Effector memory CD8-positive, alpha-beta T cell (primary cell): Measurements from ENCODE around the gene ZCCHC7.
"Not testable (repeated sequence)": the region's sequence is repeated elsewhere in the genome, so short reads cannot be mapped to it uniquely, and the experiment has no call there.

Experiments used
- ATAC-seq: fragments of 150-1000 bp; cut with Tn5 transposase; replicated peaks from 2 replicates; pipeline ENCODE4 v1.10.0; 2021; ENCODE audit warnings: mild to moderate bottlenecking, moderate library complexity
- DNase-seq, 3 experiments: peaks; one replicate each; pipeline ENCODE4 v3.0.0; 2021
- H3K27ac Mint-ChIP-seq, 2 donors: one replicate each; pipeline ENCODE4 v1.8.0; 2022; ENCODE audit warnings: mild to moderate bottlenecking in 2 of 2, mixed read lengths in 2 of 2, moderate library complexity in 2 of 2
- H3K27me3 Mint-ChIP-seq, 2 donors: one replicate each; pipeline ENCODE4 v1.8.0; 2022; ENCODE audit warnings: mixed read lengths in 2 of 2
- H3K36me3 Mint-ChIP-seq: one replicate; pipeline ENCODE4 v1.8.0; 2022; ENCODE audit warnings: mild to moderate bottlenecking, moderate library complexity, mixed read lengths; ENCODE audit not compliant: insufficient read depth
- H3K4me1 Mint-ChIP-seq, 2 donors: one replicate each; pipeline ENCODE4 v1.8.0; 2022; ENCODE audit warnings: low read depth in 2 of 2, mixed read lengths in 2 of 2
- H3K4me3 Mint-ChIP-seq, 2 donors: one replicate each; pipeline ENCODE4 v1.8.0; 2022; ENCODE audit warnings: mild to moderate bottlenecking in 2 of 2, mixed read lengths in 2 of 2, moderate library complexity in 2 of 2
- H3K9me3 Mint-ChIP-seq, 2 donors: one replicate each; pipeline ENCODE4 v1.8.0; 2022; ENCODE audit warnings: mixed read lengths in 2 of 2

Gene ZCCHC7

DNA sequence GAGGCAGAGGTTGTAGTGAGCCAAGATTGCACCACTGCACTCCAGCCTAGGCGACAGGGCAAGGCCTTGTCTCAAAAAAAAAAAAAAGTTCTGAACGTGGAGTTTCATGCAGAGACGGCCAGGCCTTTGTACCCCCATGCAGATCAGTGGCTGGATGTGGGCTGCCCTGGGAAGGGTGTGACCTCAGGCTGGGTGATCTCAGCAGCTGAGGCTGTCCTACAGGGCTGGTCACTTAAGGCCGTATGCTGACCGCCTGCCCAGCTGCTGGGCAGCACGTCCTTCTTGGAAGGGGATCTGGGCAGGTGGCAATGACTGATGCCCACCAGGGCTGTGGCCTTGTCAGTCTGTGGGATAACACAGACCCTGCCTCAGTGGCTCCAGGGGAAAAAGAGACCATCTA, 264.9 kb downstream of the ZCCHC7 start:
- Mint-ChIP-seq H3K27me3 (no peaks in the 10 kb centered on the region), H3K27ac (no peak overlapping the region), H3K36me3 (no peaks in the 10 kb centered on the region), H3K9me3 (no peaks in the 10 kb centered on the region), H3K4me3 (no peak overlapping the region), H3K4me1 (peaks cover 0 to 2% of the 10 kb centered on the region in 2 donors)
- no peak for ATAC-seq
- DNase-seq, result no peak

DNA sequence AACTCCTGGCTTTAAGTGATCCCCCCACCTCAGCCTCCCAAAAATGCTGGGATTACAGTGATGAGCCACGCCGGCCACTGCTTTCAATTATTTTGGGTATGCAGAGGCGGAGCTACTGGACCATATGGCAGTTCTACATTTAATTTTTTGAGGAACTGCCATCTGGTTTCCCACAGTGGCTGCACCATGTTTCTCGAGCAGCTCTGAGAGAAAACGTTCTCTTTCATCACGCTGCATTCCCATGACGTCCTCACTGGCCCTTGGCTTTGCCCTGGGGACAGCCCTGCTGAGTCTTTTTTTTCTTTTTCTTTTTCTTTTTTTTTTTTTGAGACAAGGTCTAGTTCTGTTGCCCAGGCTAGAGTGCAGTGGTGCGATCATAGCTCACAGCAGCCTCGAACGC, 266.6 kb downstream of the ZCCHC7 start:
- H3K4me1 Mint-ChIP-seq, result peaks cover 0 to 2% of the 10 kb centered on the region in 2 donors
- no peaks in the 10 kb centered on the region for H3K27me3 Mint-ChIP-seq
- DNase-seq, result no peak
- no peaks in the 10 kb centered on the region for H3K36me3 Mint-ChIP-seq
- no peak overlapping the region for H3K4me3 Mint-ChIP-seq
- H3K27ac Mint-ChIP-seq, result no peak overlapping the region
- no peaks in the 10 kb centered on the region for H3K9me3 Mint-ChIP-seq
- no peak for ATAC-seq

DNA sequence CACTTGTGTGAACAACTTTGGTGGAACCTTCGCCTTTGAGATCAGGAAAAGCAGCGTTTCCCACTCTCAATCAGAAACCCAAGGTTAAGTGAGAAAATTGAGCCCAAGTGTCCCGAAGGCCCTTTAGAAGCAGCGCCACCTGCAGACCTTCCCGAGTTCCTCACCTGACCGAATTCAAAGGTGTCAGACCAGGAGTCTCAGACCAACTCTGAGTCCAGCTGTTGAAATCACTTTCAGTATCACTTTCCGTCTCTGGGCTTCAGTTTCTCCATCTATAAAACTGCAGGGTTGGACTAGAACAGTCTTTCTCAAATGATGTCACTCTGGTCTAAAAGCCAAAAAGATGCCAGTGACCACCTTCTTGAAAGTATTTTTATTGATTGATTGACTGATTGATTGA, 270.4 kb downstream of the ZCCHC7 start:
- peaks cover 0 to 2% of the 10 kb centered on the region in 2 donors for H3K4me1 Mint-ChIP-seq
- ATAC-seq, result peak; percentile 35

DNA sequence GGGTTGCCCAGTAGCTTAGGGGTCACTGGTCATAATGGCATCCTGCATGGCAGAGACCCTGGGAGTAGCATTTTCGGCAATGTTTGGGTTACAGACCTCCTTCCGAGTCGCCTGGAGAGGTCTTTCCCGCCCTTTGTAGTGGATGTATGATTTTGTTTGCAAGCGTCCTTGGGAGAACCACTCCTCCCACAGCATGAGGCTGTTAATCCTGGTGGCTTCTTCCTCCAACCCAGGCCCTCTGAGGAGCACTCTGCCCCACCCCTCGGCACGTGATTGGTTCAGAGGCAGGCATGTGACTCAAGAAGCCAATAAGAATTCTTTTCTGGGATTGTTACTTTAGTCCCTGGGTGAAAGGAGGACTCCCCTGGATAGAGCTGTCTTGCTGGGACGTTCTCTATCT, 271.9 kb downstream of the ZCCHC7 start:
- DNase-seq (no peak), ATAC-seq (no peak)
- Mint-ChIP-seq H3K27me3 (peaks cover 0 to 7% of the 10 kb centered on the region in 2 donors), H3K4me3 (no peak overlapping the region), H3K27ac (no peak overlapping the region), H3K4me1 (peaks cover 0 to 2% of the 10 kb centered on the region in 2 donors), H3K9me3 (no peaks in the 10 kb centered on the region), H3K36me3 (no peaks in the 10 kb centered on the region)

More for the DNA sequence above, 270.4 kb downstream of the ZCCHC7 start:
- H3K27ac Mint-ChIP-seq, result peak overlapping the region in 1 of 2 donors; percentile 15
- no peak overlapping the region for H3K4me3 Mint-ChIP-seq
- H3K9me3 Mint-ChIP-seq, result no peaks in the 10 kb centered on the region
- no peaks in the 10 kb centered on the region for H3K36me3 Mint-ChIP-seq
- DNase-seq, result no peak
- H3K27me3 Mint-ChIP-seq, result peaks cover 0 to 6% of the 10 kb centered on the region in 2 donors

DNA sequence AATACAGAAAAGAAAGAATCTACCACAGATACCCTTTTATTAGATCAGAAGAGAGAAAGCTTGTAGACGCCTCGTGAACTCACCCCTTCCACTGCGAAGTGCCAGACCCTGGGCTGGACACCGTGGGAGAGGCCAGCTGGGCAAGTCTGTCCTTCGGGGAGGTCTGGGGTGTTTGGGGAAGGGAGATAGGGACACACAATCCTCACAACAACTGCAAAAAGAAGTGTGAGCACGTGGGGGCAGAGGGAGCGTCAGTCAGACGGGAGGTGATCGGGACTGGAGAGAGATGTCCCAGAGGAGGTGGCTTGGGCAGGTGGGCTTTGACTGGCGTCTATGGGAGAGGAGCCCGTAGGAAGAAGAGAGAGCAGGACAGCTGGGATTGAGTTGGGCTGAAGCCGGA, 274.9 kb downstream of the ZCCHC7 start:
- Mint-ChIP-seq H3K36me3 (no peaks in the 10 kb centered on the region), H3K4me3 (no peak overlapping the region), H3K27me3 (peaks cover 4 to 7% of the 10 kb centered on the region in 2 donors), H3K4me1 (peaks cover 0 to under 1% of the 10 kb centered on the region in 2 donors), H3K27ac (no peak overlapping the region), H3K9me3 (no peaks in the 10 kb centered on the region)
- ATAC-seq, result no peak
- no peak for DNase-seq

DNA sequence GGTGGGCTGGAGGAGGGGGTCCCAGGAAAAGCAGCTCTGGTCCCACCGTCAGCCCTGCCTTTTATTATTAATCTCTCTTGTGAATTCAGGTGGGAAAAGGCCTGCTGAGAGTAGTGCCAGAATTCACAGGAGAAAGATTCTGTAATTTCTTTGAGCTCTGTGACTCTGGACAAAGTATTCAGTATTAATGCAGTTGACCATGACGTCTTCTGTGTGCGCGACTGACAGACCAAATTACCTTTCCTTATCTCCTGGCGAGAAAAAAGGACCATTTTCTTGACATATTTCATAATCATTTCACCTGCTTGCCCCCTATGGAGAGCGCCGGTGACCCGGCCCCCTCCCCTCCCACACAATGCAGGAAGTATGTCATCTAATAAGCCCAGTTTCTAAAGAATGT, 275.3 kb downstream of the ZCCHC7 start:
- Mint-ChIP-seq H3K9me3 (no peaks in the 10 kb centered on the region), H3K4me1 (no peaks in the 10 kb centered on the region), H3K27ac (no peak overlapping the region), H3K27me3 (peaks cover 5 to 7% of the 10 kb centered on the region in 2 donors), H3K36me3 (no peaks in the 10 kb centered on the region), H3K4me3 (no peak overlapping the region)
- DNase-seq (no peak), ATAC-seq (no peak)

DNA sequence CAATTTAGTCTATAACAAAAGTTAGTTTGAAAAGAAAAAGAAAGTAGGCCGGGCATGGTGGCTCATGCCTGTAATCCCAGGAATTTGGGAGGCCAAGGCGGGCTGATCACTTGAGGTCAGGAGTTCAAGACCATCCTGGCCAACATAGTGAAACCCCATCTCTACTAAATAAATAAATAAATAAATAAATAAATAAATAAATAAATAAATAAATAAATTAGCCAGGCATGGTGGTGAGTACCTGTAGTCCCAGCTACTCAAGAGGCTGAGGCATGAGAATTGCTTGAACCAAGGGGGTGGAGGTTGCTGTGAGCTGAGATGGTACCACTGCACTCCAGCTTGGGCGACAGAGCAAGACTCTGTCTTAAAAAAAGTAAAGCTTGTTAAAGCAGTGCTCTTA, 277.6 kb downstream of the ZCCHC7 start:
- H3K27ac Mint-ChIP-seq, H3K36me3 Mint-ChIP-seq, H3K9me3 Mint-ChIP-seq, H3K4me1 Mint-ChIP-seq, ATAC-seq, DNase-seq, H3K4me3 Mint-ChIP-seq: not testable (repeated sequence)
- peaks cover 5 to 13% of the 10 kb centered on the region in 2 donors for H3K27me3 Mint-ChIP-seq

DNA sequence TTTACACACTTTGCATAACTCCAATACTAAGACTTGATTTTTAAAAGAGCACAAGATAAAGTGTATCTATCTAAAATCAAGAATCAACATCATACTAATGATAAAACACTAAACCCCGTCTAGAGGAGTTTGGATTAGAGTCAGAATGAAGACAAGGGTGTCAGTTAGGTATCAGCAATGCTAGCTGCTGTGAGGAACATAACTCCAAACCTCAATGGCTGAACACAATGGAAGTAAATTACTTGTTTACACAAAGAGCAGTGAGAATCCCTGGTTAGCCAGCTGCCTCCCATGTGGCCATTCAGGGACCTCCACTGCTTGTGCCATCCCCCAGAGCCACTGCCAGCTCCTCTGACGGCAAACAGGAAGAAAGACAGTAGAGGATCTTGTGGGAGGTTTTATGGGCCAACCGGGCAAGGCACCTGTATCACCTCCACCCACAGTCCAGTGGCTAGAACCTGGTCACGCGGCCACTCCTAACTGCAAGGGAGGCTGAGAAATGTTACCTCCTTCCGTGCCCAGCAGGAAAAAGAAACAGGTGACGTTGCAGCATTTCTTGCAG, 278.2 kb downstream of the ZCCHC7 start:
- Mint-ChIP-seq H3K27ac (no peak overlapping the region), H3K9me3 (no peaks in the 10 kb centered on the region), H3K4me1 (no peaks in the 10 kb centered on the region), H3K27me3 (peaks cover 5 to 15% of the 10 kb centered on the region in 2 donors), H3K4me3 (no peak overlapping the region), H3K36me3 (peaks cover 3% of the 10 kb centered on the region)
- ATAC-seq, result no peak
- no peak for DNase-seq

DNA sequence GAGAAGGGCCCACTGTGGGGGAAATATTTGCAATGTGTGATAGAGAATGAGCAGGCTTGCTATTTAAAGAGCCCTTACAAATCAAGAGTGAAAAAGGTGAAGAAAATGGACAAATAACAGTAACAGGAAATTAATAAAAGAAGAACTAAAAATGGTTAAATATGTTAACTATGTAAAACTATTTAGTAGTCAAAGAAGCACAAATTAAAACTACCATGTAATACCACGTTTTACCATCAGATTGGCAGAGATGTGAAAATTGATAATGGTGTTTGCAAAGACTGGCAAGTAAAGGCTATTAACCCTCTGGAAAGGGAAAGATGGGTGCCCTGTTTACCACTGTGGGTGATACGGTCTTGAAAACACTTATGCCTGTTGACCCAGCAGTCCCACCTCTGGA, 279.0 kb downstream of the ZCCHC7 start:
- H3K27me3 Mint-ChIP-seq, result peaks cover 5 to 15% of the 10 kb centered on the region in 2 donors
- no peaks in the 10 kb centered on the region for H3K4me1 Mint-ChIP-seq
- H3K27ac Mint-ChIP-seq, result no peak overlapping the region
- DNase-seq, result no peak
- H3K9me3 Mint-ChIP-seq, result no peaks in the 10 kb centered on the region
- H3K4me3 Mint-ChIP-seq, result no peak overlapping the region
- peaks cover 3% of the 10 kb centered on the region for H3K36me3 Mint-ChIP-seq
- no peak for ATAC-seq

DNA sequence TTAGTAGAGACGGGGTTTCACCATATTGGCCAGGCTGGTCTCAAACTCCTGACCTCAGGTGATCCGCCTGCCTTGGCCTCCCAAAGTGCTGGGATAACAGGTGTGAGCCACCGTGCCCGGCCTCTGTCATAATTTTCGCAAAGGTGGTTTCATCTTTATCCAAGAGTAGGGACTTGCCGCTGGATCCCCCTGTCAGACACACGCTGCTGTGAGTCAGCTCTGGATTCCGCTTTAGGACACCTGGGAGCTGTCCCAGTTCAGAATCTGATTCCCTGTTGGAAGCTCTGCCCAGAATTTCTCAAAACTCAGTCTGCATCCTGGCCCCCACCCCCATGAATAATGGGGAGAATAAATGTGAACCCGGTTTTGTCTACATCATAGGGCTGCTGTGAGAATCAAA, 284.2 kb downstream of the ZCCHC7 start:
- no peak overlapping the region for H3K27ac Mint-ChIP-seq
- H3K9me3 Mint-ChIP-seq, result no peaks in the 10 kb centered on the region
- DNase-seq, result no peak
- H3K4me1 Mint-ChIP-seq, result peaks cover 8 to 10% of the 10 kb centered on the region in 2 donors
- H3K4me3 Mint-ChIP-seq, result no peak overlapping the region
- H3K27me3 Mint-ChIP-seq, result peaks cover 5 to 8% of the 10 kb centered on the region in 2 donors
- H3K36me3 Mint-ChIP-seq, result peaks cover 3% of the 10 kb centered on the region
- ATAC-seq, result no peak

DNA sequence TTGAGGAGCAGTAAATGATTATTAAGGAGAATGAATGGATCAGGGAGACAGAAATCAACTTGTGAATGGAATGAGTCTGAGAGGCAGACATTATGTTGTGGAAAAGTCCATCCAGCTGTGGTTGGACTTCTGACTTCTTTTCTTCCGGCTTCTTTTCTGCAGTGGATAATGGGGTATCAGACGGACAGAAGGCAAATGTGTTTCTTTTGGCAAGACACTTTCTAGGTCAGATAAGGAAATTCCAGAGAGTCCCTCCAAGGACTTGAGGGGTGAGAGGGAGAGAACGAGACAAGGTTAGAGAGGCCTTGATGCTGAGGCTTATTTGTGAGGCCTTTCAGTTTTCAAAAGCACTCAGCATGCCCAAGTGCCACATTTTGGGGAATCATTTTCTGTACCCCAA, 285.0 kb downstream of the ZCCHC7 start:
- H3K4me1 Mint-ChIP-seq, result peaks cover 15 to 16% of the 10 kb centered on the region in 2 donors
- H3K27me3 Mint-ChIP-seq, result peaks cover 0 to 8% of the 10 kb centered on the region in 2 donors
- peaks cover 3% of the 10 kb centered on the region for H3K36me3 Mint-ChIP-seq
- H3K4me3 Mint-ChIP-seq, result no peak overlapping the region
- no peaks in the 10 kb centered on the region for H3K9me3 Mint-ChIP-seq
- DNase-seq (no peak), ATAC-seq (no peak)
- H3K27ac Mint-ChIP-seq, result no peak overlapping the region

DNA sequence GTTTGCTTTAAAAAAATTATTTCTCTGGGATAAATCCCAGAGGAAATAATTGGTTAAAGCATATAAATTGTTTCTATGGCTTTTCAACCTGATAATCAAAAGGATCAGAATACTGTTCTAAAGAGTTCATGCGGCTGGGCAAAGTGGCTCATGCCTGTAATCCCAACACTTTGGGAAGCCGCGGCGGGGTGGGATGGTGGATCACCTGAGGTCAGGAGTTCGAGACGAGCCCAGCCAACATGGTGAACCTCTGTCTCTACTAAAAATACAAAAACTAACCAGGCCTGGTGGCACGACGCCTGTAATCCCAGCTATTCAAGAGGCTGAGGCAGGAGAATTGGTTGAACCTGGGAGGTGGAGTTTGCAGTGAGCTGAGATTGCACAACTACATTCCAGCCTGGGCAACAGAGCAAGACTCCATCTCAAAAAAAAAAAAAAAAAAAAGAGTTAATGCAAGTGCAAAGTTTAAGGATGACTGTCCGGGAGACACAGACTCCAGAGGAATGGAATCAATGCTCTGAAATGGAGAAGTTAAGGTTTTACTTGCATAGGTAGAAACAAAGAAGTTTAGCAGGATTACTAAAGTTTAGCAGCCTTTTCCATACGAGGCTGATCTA, 285.5 kb downstream of the ZCCHC7 start:
- peaks cover 0 to 8% of the 10 kb centered on the region in 2 donors for H3K27me3 Mint-ChIP-seq

DNA sequence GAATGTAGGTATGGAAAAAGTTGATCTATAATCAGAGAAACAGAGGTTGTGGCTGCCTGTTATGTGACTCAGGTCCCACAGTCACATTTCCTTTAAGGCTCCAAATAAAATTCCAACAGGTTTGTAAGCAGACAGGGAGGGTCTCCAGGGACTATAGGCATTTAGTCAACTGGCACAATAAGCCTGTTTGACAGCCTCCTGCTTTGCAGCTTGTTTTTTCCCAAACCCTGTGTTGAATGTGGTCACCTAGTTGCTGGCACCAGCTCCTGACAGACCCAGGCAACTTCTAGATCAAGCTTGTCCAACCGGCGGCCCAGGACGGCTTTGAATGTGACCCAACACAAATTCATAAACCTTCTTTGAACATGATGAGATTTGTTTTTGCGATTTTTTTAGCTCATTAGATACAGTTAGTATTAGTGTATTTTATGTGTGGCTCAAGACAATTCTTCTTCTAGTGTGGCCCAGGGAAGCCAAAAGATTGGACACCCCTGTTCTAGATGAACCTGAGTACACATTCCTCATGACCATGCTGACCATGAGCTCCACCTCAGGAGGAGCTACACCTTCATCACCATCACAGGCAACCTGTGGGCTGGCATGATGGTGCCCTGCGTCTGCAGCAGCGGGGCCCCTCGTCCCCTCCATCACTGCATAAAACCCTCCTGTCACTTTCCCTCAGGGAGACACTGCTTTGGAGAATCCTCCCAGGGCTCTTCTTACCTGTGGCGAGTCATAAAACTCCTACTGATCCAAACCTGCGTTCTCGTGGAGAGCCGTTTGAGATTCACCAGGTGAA, 286.4 kb downstream of the ZCCHC7 start:
- H3K4me3 Mint-ChIP-seq, result no peak overlapping the region
- H3K36me3 Mint-ChIP-seq, result peaks cover 3% of the 10 kb centered on the region
- ATAC-seq, result no peak
- peaks cover 0 to 8% of the 10 kb centered on the region in 2 donors for H3K27me3 Mint-ChIP-seq
- H3K9me3 Mint-ChIP-seq, result no peaks in the 10 kb centered on the region
- DNase-seq, result no peak
- no peak overlapping the region for H3K27ac Mint-ChIP-seq
- H3K4me1 Mint-ChIP-seq, result peaks cover 16 to 18% of the 10 kb centered on the region in 2 donors

More for the DNA sequence above, 285.5 kb downstream of the ZCCHC7 start:
- Mint-ChIP-seq H3K27ac (no peak overlapping the region), H3K4me1 (peaks cover 16% of the 10 kb centered on the region in 2 donors), H3K36me3 (peaks cover 3% of the 10 kb centered on the region), H3K4me3 (no peak overlapping the region), H3K9me3 (no peaks in the 10 kb centered on the region)
- DNase-seq, result no peak
- ATAC-seq, result no peak

DNA sequence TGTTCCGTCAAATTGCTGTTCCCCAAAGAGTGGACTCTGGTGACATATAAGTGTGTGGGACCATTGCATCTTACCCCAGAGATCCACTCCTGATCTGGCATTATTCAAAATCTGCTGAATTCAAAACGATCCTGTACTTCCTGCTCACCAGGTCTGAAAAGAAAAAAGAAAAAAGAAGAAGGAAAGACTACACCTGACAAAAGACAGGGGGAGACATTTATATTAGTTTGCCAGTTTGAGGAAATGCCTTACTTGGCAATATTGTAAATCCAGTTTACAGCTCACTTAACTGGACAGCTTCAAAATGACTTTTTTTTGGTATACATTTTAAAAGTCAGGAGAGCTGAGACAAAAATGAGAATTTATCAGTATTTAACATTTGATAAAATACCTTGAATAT, 287.1 kb downstream of the ZCCHC7 start:
- Mint-ChIP-seq H3K4me3 (no peak overlapping the region), H3K36me3 (no peaks in the 10 kb centered on the region), H3K27me3 (peaks cover 0 to 7% of the 10 kb centered on the region in 2 donors), H3K9me3 (no peaks in the 10 kb centered on the region), H3K4me1 (peaks cover 16 to 18% of the 10 kb centered on the region in 2 donors), H3K27ac (no peak overlapping the region)
- no peak for DNase-seq
- no peak for ATAC-seq
